Nephron (organoid): ENCODE results near the gene HES4.

Source experiments
- H3K27ac Mint-ChIP-seq, 3 experiments: 2 replicates each; pipeline ENCODE4 v1.8.0; 2020; ENCODE audit warnings: mixed read lengths in 3 of 3, mild to moderate bottlenecking in 2 of 3, moderate library complexity in 1 of 3
- H3K27me3 Mint-ChIP-seq: 2 replicates; pipeline ENCODE4 v1.8.0; 2021; ENCODE audit warnings: low read depth, mild to moderate bottlenecking, moderate library complexity, mixed read lengths
- H3K36me3 Mint-ChIP-seq: 2 replicates; pipeline ENCODE4 v1.8.0; 2020; ENCODE audit warnings: low read depth, mixed read lengths
- H3K4me1 Mint-ChIP-seq: 2 replicates; pipeline ENCODE4 v1.8.0; 2020; ENCODE audit warnings: mixed read lengths
- H3K4me3 Mint-ChIP-seq, 3 experiments: 2 replicates each; pipeline ENCODE4 v1.8.0; 2020; ENCODE audit warnings: mild to moderate bottlenecking in 3 of 3, mixed read lengths in 3 of 3, moderate library complexity in 2 of 3
- H3K9me3 Mint-ChIP-seq: 2 replicates; pipeline ENCODE4 v1.8.0; 2020; ENCODE audit warnings: mixed read lengths
- TF ChIP-seq, protein P1 (sequence below), 3 experiments: fragments of 200-600 bp; sonication (generic); IDR thresholded peaks; one replicate each; pipeline ENCODE4 v1.5.0; 2021; ENCODE audit warnings: antibody characterized with exemption in 3 of 3; ENCODE audit not compliant: unreplicated experiment in 3 of 3

The HES4 gene

DNA sequence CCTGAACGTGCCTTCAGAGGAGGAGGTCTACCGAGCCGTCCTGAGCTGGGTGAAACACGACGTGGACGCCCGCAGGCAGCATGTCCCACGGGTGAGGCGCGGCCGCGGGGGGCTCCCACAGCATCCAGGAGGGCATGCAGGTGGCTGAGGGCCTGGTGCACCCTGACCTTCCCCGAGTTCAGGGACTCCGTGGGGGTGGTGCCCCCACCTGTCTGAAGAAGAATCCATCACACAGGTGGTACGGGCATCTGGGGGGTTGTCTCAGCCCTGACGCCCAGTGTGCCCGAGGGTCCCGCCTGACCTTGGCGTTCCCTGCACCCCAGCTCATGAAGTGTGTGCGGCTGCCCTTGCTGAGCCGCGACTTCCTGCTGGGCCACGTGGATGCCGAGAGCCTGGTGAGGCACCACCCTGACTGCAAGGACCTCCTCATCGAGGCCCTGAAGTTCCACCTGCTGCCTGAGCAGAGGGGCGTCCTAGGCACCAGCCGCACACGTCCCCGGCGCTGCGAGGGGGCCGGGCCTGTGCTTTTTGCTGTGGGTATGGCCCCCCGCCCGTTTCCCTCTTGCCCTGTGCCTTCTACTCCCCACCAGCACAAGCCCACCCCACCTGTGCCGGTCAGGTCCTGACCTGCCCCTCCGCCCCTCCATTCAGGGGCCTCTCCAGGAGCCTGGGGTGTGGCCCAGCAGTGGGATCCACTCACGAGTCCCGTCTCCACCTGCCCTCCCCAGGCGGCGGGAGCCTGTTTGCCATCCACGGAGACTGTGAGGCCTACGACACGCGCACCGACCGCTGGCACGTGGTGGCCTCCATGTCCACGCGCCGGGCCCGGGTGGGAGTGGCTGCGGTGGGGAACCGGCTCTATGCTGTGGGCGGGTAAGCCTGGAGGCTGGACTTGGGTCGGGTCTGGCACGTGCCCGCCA, 37.3 kb downstream of the HES4 start:
- TF ChIP-seq, protein P1, sequence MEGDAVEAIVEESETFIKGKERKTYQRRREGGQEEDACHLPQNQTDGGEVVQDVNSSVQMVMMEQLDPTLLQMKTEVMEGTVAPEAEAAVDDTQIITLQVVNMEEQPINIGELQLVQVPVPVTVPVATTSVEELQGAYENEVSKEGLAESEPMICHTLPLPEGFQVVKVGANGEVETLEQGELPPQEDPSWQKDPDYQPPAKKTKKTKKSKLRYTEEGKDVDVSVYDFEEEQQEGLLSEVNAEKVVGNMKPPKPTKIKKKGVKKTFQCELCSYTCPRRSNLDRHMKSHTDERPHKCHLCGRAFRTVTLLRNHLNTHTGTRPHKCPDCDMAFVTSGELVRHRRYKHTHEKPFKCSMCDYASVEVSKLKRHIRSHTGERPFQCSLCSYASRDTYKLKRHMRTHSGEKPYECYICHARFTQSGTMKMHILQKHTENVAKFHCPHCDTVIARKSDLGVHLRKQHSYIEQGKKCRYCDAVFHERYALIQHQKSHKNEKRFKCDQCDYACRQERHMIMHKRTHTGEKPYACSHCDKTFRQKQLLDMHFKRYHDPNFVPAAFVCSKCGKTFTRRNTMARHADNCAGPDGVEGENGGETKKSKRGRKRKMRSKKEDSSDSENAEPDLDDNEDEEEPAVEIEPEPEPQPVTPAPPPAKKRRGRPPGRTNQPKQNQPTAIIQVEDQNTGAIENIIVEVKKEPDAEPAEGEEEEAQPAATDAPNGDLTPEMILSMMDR (IDR thresholded peaks at IDR 0.05; ENCODE audit: unreplicated experiment in 3 of 3): no peak
- Mint-ChIP-seq H3K4me1 (peaks cover 10% of the 10 kb centered on the region), H3K27ac (no peak overlapping the region), H3K27me3 (peaks cover 7% of the 10 kb centered on the region), H3K4me3 (peak overlapping the region; percentile 76 to 81 (median 80)), H3K36me3 (peaks cover 7% of the 10 kb centered on the region), H3K9me3 (no peaks in the 10 kb centered on the region)

- H3K36me3 Mint-ChIP-seq: peaks cover 10% of the 10 kb centered on the region
- H3K4me1 Mint-ChIP-seq: peaks cover 14% of the 10 kb centered on the region
- TF ChIP-seq, protein P1 (IDR thresholded peaks at IDR 0.05; ENCODE audit: unreplicated experiment in 3 of 3): no peak
- H3K27ac Mint-ChIP-seq: no peak overlapping the region
- H3K27me3 Mint-ChIP-seq: no peaks in the 10 kb centered on the region
- peak overlapping the region; percentile 76 to 81 (median 80) for H3K4me3 Mint-ChIP-seq
- no peaks in the 10 kb centered on the region for H3K9me3 Mint-ChIP-seq
Observed at GRCh38 chr1:961132-961669, 38.7 kb downstream of the HES4 start.

GRCh38 chr1:960363-961131, 39.4 kb downstream of the HES4 start, which contains the start of gene KLHL17:
Gene KLHL17, plus strand, starts transcription at chr1:960584. Its CDS starts 110 bp downstream, at chr1:960694.
- TF ChIP-seq, protein P1 (IDR thresholded peaks at IDR 0.05; ENCODE audit: unreplicated experiment in 3 of 3): no peak
- H3K27me3 Mint-ChIP-seq: no peaks in the 10 kb centered on the region
- H3K36me3 Mint-ChIP-seq: peaks cover 10% of the 10 kb centered on the region
- H3K4me3 Mint-ChIP-seq: peak within 1 kb of the TSS; percentile 80 to 91 (median 86)
- H3K4me1 Mint-ChIP-seq: peaks cover 14% of the 10 kb centered on the region
- H3K9me3 Mint-ChIP-seq: no peaks in the 10 kb centered on the region
- no peak within 1 kb of the TSS for H3K27ac Mint-ChIP-seq

GRCh38 chr1:959731-960362, 40.0 kb downstream of the HES4 start:
- peak overlapping the region; percentile 77 to 91 (median 86) for H3K4me3 Mint-ChIP-seq
- H3K27me3 Mint-ChIP-seq: no peaks in the 10 kb centered on the region
- H3K36me3 Mint-ChIP-seq: peaks cover 13% of the 10 kb centered on the region
- TF ChIP-seq, protein P1 (IDR thresholded peaks at IDR 0.05; ENCODE audit: unreplicated experiment in 3 of 3): no peak
- no peaks in the 10 kb centered on the region for H3K9me3 Mint-ChIP-seq
- no peak overlapping the region for H3K27ac Mint-ChIP-seq
- peaks cover 14% of the 10 kb centered on the region for H3K4me1 Mint-ChIP-seq

- TF ChIP-seq, protein P1 (IDR thresholded peaks at IDR 0.05; ENCODE audit: unreplicated experiment in 3 of 3): no peak
- Mint-ChIP-seq H3K9me3 (no peaks in the 10 kb centered on the region), H3K4me1 (peaks cover 14% of the 10 kb centered on the region)
Observed at GRCh38 chr1:958823-959730, 40.8 kb downstream of the HES4 start, which contains the start of gene NOC2L. Gene NOC2L, minus strand, starts transcription at chr1:959256. Its CDS starts 16 bp downstream, at chr1:959240.

More at GRCh38 chr1:958823-959730, 40.8 kb downstream of the HES4 start, which contains the start of gene NOC2L:
- peak within 1 kb of the TSS; percentile 86 to 92 (median 91) for H3K4me3 Mint-ChIP-seq
- H3K36me3 Mint-ChIP-seq: peaks cover 18% of the 10 kb centered on the region
- H3K27me3 Mint-ChIP-seq: no peaks in the 10 kb centered on the region
- H3K27ac Mint-ChIP-seq: no peak within 1 kb of the TSS
